Stimulated activated CD4-positive, alpha-beta T cell treated with anti-CD3 and anti-CD28 coated beads, Interleukin-2, amount 100 ng/mL, for 48 hours (primary cell): ENCODE results near the gene FBXO40.

Experiments used
- DNase-seq, 2 donors: peaks; one replicate each; pipeline ENCODE4 v3.0.0-alpha.2; 2020

The FBXO40 gene

DNA sequence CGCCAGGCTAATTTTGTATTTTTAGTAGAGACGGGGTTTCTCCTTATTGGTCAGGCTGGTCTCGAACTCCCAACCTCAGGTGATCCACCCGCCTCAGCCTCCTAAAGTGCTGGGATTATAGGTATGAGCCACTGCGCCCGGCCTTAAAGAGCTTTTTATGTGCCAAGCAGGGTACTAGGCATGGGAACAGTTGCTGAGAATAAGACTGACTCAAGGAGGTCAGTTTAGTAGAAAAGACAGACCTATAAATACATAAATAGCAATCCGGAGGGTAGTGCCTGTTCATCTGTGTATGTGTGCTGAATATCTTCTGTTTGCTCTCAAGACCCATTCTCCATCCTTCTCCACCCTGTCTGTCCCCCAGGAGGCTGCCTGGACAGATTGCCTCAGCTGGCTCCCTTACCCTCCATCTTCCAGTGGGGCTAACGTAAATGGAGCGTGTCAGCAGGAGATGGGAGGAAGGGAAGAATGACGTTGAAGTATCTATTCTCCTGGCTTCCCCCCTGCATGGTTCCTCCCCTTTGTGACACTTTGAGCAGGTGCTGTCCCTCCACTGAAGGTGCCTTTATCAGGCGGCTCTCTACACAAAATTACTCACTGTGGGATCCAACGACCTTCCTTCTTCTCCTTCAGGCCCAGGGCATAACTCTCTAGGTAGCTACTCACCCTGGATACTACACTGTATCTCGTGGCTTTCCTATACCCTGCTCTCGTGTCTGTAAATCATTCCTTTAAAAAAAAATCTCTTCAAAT, 31.1 kb downstream of the FBXO40 start:
- no peak for DNase-seq

DNA sequence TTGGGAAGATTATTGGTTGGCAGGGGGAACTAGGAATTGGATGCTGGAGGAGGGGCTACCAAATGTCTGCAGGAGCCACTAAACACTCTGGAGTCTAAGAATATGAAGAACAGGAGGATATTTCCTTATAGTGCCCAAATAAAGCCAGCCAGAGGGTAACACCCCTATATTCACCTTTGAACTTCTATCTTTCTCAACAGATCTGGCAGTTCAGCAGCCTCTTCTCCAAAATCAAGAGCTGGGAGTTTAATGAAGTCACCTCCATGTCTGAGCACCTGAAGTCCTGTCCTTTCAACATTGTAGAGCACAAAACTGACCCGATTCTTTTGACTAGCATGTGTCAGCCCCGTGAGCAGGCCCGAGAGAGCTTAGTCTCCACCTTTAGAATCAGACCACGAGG, 33.3 kb downstream of the FBXO40 start:
- no peak for DNase-seq

DNA sequence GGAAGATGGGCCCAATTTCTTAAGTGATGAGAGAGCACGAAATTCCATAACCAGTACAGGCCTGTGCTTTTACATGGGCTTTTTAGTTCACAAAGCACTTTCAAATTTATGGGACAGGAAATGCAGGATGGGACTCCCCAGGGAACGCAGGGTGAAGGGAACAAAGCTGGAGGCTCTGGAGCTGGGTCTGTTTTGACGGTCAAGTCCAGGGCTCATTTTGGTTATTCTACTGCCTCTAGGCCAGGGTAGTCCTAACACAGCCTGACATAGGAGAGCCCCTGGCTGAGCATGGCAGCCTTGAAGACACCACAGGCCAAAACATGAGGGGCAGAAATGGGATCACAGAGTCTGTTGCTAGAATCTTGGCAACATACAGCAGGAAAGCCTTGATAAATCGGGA, 34.0 kb downstream of the FBXO40 start:
- no peak for DNase-seq

DNA sequence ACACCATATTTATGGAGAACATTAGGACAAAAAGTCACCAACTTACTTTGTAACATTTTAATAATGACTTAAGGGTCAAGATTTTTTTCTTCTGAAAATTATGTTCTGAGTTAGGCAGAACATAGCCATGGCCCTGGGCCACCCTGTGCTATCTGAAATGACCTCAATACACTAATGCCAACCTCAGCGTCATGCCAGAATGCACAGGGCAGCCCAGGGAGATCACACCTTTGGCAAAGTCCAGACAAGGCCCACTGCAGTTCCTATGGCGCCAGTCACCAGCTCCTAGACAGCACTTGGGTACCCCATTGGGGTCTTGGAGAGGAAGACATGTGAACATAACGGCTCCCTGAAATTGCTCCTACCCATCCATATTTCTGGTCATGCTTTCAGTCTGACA, 34.4 kb downstream of the FBXO40 start:
- DNase-seq = no peak

DNA sequence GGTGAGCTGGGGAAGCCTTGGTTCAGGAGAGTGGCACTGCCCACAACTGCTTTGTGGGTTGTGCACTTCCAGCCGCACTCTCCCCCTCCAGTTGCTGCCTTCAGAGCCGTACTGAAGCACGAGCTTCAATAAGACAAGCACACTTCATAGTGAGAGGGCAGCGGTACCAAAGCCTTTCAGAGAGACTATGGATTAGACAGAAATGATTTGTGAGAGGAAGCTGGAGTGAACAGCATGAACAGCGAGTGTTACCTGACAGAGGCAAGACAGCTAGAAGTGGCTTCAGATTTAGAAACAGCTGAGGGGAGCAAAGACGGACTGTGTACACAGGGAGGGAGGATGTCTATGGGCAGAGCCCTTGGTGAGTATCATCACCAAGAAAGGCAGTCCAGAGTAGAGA, 36.4 kb downstream of the FBXO40 start:
- DNase-seq = no peak

DNA sequence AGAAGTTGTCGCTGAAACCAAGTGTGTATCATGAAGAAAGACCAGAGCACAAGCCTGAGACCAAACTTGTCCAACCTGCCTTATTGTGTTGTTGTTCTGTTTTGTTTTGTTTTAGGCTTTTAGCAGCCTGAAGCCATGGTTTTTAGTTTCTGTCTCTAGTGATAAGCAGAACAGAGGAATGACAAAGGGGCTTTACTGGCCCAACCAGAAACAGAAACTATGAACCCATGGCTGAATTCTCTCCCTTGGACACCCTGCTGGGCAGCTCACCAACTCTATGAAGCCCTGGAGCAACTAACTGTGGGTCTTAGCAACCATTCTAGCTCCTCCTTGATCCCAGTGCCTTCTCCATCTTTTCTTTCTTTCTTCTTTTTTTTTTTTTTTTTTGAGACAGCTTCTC, 37.2 kb downstream of the FBXO40 start:
- DNase-seq = no peak

DNA sequence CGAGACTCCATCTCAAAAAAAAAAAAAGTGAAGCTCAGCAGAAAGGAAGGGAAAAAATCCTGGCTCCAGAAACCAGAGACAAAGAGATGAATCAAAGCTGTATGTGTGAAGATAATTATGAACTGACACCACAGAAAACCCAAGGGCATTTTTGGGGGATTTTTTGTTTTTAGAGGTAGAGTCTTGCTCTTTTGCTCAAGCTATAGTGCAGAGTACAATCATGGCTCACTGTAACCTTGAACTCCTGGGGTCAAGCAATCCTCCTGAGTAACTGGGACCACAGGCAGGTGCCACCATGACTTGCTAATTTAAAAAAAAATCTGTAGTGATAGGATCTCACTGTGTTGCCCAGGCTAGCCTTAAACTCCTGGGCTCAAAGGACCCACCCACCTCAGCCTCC, 44.7 kb downstream of the FBXO40 start:
- DNase-seq = no peak

DNA sequence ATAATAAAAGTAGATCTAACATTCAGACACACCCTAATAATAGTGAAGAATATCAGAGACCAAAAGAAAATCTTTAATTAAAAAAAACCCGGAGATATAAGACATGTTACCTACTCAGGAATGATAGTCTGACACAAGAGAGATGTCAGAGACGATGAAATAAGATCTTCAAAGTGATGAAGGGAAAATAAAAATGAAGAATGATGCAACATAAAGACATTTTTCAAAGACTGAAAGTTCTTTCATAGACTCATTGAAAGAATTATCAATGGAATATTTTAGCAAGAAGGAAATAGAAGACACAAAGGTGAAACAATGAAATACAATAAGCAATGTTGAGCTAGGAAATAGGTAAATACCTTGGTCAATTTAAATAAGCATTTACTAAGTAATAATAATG, 47.9 kb downstream of the FBXO40 start:
- no peak for DNase-seq

DNA sequence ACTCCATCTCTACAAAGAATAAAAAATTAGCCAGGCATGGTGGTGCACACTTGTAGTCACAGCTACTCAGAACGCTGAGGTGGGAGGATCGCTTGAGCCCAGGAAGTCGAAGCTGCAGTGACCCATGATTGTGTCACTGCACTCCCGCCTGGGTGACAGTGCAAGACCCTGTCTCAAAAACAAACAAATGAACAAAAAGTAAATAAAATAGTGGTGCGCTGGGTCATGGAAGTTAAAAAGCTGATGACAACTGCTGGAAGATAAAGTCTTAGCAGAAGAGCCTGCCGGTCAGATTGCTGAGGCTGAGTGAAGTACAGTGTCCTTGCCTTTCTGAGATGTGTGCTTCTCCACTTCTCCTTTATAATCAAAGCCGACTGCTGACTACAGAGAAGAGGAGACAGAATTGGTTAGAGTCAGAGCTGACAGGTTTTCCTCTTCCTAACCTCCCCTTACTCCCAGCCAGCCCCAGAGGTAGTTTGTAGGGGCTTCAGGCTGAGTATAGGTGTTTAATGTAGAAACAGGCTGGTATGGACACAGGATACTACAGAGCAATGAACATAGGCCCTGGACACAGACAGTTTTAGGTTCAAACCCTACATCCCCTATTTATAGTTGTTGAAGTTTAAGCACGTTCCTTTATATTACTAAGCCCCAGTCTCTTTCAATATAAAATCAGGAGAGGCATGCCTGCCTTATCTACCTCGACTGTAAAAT, 49.6 kb downstream of the FBXO40 start:
- DNase-seq = no peak

DNA sequence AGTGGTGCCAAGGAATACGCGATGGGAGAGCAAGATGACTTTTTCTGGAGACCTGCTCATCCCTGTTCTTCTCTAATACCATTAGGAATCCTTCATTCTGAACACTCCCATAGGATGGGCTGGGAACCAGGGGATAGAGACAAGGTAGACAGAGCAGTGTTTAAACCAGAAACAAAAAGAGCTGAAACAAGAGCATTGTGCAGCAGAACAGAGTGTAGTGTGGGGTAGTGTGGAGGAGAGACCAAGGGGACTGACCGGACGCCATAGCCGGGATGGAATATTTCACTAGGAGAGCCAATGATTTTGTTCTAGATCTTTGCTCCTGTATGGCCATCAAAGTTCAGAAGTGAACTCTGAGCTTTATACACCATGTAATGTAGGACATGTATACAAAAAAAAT, 51.9 kb downstream of the FBXO40 start:
- DNase-seq = no peak

DNA sequence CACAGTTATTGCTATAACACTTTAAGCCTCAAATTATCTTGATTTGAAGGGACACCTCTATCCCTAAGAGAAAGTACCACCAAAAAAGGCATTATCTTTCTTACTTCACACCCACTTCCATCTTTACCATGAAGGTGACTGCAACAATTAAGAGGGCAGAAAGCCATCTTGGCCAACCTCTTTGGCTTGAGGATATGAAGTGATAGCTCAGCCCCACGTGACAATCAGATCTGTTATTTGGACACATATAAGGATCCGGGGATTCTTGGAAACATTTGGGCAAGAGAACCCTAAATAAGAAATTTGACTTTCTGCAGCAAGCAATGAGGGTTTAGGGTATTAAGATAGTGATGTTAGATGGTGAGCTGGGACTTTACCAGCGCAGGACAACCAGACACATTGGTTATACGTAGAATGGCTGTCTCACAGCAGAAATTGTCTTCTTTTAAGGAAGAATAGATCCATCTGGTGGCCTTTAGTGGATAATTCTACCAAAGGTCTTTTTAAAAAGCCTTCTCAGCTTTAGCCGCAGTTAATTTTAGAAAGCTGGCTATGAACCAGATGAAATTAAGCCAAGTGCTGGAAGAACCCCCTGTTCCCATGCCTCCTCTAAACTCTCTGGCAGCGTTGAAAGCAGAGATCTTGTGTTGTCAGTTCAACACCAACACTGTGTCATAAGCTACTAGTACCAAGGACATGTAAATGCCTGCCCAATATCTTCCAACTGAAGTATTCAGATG, 55.2 kb downstream of the FBXO40 start:
- DNase-seq = no peak

DNA sequence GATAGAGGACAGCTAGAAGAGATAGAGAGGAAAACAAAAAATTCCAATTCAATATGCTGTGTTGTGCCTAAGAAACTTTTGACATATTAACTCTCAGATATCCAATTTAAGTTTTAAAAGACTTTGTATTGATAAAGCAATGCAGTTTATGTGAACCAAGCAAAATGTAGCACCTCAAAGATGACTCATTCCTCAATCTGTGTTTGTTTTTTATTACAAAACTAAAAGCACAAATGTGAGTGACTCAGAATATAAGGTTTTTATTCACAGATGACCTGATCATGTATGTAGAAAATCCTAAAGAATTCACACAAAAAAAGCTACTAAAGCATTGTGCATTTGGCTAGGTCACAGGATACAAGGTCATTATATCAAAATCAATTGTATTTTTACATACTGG, 56.5 kb downstream of the FBXO40 start:
- no peak for DNase-seq

DNA sequence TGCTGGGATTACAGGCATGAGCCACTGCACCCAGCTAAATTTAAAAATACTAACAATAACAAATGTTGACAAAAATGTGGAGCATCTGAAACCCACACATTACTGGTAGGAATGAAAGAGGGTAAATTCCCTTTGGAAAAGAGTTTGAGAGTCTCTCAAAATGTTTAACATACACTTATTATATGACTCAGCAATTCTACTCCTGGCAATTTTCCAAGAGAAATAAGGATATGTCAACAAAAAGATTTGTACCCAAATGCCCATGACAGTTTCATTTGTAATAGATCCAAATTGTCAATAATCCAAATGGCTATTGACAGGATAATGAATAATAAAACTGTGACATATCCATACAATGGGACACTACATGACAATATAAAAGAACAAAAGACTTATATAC, 58.5 kb downstream of the FBXO40 start:
- DNase-seq = no peak

DNA sequence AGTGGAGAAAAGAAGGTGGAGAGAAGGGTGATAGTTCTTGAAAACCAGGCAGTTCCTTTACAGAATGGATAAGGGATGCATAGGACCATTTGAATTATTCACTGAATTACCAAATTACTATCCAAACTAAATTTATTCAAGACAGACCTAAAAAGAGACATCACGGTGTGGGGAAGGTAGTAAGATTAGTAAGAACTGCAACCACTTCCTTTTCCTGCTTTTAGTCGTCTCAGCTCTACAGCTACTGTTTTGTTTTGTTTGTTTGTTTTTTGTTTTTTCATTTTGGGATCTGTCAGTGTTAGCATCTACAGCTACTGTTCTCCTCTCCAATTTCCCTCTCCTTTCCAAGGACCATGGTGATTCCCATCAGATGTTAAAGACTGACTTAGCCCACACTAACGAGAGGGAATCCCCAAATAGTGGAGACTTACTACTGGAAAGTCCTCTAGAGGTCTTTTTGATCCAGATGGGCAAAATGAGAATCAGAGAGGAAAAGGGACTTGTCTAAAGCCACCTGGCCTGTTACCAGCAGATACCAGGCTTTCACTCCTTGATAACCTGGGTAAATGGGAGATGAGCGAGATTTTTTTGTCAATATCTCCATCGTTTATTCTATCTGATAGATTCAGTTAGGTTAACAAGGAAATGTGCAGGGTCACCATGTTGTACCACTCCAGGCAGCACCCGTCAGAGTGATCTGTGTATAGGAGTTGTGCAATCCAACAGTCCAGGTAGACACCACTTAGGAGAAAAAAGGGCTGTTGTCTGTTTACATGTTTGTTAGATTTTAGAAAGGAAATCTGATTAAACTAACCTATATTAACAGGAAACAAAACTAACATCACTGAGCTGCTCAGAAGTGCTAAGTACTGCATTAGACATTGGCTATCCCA, 61.6 kb downstream of the FBXO40 start:
- DNase-seq = no peak

DNA sequence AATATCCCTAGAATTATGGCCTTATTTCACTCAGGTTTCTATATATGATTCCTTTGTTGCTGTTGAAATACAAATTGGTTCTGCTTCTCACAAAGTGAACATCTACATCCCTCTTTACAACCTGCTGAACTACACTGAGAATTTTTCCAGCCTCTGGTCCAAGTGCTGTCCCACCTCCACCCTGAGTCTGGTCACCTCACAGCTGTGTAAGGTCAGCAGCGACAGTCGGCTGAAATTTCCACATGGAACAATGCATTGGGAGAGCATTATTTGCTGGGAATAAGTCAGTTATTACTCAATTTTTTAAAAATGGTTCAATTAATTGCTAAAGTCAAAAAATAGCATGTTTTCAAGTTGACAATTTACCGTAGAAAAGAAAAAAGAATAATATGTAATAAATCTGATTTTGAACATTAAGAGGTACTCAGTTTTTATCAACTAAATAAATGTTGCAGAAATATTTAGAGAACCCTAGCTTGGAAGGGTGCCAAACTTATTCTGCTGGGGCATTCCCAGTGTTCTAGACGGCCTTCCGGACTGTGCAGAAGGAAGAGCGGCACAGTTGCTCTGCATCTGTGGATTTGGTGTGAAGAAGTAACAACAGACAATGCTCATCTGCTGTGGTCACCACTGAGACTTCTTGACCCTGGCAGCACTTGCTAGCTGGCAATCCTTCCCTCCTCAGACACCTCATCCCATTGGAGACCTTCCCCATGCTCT, 65.7 kb downstream of the FBXO40 start:
- DNase-seq = no peak

DNA sequence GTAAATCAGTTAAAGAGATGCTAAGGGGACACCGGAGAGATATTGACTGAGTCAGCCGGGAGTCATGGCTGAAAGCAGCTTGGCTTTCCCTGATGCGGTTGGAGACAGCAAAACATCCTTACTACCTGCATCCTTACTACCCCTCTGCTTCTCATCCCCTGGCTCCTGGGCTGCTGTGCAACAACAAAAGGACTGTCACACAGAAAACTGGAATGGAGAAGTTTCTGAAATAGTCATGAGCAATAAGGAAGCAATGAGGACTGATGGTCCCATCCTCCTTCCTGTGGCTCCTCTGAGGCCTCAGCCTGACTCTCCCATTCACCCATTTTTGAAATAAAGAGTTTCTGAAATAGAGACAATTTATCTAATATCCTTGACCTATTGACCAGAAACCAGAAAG, 66.4 kb downstream of the FBXO40 start:
- DNase-seq = no peak

DNA sequence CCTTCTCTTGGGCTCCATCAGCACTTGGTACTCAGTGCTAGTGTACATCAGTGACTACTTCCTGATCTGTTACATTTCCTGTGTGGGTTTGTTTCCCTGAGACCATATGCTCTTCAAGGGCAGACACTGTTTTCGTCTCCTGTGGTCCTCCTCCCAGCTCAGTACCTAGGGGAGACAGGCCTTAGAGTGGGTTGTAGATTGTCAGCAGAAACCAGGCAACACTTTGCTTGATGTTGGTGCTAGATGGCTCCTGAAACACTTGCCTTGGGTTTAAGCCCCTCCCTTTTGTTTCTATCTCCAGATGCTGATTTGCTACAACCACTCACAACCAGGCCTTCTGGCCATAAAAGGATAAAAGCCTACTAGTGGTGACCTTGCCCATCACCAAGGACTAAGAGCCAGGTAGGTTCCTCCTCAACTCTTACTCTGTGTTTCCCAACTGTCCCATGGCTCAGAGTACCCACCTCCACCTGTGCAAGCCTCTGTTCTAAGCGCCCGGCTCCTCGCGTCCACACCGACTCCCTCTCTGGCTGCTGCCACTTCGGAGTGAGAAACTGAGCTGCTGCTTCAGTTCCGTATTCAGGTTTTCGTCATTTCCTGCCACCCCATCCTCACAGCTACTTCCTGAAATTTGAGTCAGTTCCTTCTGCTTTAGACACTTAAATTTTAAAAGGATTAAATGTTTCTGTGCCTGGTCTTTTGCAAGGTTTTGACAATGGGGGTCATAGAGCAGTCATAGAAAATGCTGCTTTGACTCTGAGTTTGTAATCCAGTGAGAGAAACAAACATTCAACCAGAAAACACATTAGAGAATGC, 67.4 kb downstream of the FBXO40 start, which contains the start of gene HCLS1:
HCLS1 (minus strand) TSS at position 548 of the 816 bp plus-strand sequence. CDS start 2,556 bp downstream, outside the sequence.
- peak; percentile 55 to 59 for DNase-seq

DNA sequence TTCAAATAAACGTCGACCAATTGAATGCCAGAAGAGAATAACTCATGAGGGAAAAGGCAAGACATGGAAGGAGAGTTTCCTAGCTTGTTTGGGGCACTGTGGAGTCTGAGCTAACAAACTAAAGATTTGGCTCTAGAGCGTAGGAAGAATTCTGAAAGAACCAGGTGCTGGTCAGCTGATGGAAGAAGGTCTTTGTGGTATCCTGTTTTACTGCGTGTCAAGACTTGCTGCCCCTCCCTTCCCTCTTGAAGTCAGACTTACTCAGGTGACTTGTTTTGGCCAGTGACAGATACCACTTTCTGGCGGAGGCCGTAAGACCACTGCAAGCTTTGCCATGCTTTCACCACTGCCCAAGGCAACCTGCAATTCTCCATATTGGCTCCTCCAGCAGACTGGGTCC, 68.2 kb downstream of the FBXO40 start:
- no peak for DNase-seq

DNA sequence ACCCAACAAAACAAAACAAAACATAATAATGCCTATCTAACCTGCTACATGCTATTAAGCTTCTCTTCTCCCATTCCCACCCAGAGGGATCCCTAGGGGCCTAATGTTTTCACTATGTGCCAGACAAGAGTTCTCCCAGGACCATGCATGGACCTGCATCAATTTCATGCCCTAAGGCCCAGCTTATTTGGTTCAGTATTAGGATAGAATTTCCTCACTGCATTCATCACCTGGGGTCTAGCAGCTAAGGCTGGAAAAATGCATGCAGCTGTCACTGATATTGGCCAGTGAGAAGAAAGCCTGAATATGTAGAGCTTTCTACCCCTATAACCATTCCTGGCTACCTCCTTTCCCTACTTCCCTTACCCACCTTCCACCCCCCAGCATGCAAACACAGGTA, 69.6 kb downstream of the FBXO40 start:
- DNase-seq = no peak

DNA sequence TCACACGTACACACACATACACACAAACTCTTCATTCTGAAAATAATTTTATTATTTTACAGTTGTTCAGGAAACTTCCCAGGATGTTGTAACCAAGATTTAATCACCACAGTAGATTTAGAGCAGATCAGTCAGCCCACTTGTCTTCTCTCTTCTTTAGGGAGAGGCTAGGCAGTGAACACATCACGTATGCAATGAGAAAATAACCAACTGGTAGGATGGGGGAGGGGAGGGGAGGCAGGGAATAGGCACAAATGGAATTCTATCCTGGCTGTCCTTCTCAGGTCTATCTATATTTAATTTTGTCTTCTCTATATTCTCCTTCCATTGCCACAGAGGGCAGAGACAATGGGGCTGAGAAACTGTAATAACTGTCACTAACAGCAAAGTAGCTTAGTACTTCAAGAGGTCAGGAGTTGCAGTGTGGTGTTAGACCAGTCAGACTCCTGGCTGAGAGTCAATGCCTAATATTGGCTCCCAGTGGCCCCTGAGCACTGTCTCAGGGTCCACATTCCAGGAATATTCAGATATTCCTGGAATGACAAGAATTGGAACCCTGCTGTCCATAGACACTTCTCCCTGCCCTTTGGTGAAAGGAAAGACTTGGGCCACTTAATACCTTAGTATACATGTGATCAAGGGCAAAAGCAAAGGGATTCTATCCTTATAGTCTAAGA, 70.1 kb downstream of the FBXO40 start:
- no peak for DNase-seq

DNA sequence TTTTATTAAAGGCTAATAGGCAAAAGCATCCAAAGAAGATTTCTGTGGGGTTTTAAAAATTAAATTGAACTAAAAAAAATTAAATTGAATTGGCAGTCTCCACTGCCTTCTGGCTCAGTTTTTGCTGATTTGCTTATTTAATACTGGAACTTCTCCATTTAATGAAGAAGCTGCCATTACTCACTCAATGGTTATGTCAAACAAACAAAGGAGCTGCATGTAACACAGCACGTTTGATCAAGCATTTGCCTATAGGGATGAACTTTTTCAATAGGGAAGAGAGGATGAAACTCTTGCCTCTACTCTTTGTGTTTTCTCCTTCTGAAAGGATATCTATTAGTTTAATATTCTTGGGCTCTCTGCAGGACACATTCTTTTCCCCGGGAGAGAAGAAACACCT, 72.3 kb downstream of the FBXO40 start:
- no peak for DNase-seq
